Measurements from ENCODE around the gene AFF3.

The AFF3 gene

GRCh38 chr2:99648906-99649789 lies 493.2 kb downstream of the AFF3 start:
- TF ChIP-seq, protein P1, sequence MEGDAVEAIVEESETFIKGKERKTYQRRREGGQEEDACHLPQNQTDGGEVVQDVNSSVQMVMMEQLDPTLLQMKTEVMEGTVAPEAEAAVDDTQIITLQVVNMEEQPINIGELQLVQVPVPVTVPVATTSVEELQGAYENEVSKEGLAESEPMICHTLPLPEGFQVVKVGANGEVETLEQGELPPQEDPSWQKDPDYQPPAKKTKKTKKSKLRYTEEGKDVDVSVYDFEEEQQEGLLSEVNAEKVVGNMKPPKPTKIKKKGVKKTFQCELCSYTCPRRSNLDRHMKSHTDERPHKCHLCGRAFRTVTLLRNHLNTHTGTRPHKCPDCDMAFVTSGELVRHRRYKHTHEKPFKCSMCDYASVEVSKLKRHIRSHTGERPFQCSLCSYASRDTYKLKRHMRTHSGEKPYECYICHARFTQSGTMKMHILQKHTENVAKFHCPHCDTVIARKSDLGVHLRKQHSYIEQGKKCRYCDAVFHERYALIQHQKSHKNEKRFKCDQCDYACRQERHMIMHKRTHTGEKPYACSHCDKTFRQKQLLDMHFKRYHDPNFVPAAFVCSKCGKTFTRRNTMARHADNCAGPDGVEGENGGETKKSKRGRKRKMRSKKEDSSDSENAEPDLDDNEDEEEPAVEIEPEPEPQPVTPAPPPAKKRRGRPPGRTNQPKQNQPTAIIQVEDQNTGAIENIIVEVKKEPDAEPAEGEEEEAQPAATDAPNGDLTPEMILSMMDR (IDR thresholded peaks at IDR 0.05; ENCODE audit: low read depth, low read length) = no peak; the same call in 1 of the 2 replicates
- no peak for DNase-seq (ENCODE audit: extremely low read depth, low read depth)

- DNase-seq (ENCODE audit: extremely low read depth, low read depth) = peak; percentile 62
- TF ChIP-seq, protein P1 (IDR thresholded peaks at IDR 0.05; ENCODE audit: low read depth, low read length) = peak; percentile 3
Measured at GRCh38 chr2:99648178-99648844, 494.1 kb downstream of the AFF3 start.

DNA sequence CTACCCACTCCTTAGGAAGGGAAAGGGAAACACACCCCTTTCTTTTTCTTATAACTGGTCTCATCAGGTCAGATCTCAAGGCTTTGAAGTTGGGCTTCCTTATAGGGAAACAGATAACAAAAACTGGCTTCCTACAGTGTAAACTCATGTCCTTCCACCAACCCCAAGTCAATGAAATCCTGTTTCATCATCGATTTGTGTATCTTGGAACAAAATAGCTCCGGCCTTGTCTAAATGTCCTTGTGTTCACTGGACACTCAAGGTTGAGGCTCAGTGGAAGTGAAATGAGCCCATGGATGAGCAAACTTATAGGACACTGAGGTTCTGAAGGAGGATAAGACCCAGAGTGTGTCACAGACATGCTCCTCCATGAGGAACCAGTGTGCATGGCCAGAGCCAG lies 496.4 kb downstream of the AFF3 start:
- no peak for DNase-seq (ENCODE audit: extremely low read depth, low read depth)
- TF ChIP-seq, protein P1 (IDR thresholded peaks at IDR 0.05; ENCODE audit: low read depth, low read length) = no peak

DNA sequence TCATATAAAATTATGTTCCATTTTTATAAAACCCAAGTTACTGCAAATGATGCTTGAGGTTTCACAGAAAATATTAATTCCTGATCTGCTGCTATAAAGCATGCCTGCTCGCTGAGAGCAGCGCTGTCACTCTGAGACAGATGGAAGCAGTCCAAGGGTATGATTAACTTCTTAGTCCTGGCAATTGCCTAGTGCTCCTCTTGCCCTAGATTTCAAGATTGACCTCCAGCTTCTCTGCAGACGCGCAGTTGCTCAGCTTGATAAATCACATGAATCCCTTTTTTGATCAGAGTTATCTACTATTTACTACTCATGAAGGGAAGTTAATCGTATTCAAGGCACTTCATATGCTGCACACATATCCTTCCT lies 498.0 kb downstream of the AFF3 start:
- TF ChIP-seq, protein P1 (IDR thresholded peaks at IDR 0.05; ENCODE audit: low read depth, low read length) = no peak
- DNase-seq (ENCODE audit: extremely low read depth, low read depth) = peak; percentile 34

DNA sequence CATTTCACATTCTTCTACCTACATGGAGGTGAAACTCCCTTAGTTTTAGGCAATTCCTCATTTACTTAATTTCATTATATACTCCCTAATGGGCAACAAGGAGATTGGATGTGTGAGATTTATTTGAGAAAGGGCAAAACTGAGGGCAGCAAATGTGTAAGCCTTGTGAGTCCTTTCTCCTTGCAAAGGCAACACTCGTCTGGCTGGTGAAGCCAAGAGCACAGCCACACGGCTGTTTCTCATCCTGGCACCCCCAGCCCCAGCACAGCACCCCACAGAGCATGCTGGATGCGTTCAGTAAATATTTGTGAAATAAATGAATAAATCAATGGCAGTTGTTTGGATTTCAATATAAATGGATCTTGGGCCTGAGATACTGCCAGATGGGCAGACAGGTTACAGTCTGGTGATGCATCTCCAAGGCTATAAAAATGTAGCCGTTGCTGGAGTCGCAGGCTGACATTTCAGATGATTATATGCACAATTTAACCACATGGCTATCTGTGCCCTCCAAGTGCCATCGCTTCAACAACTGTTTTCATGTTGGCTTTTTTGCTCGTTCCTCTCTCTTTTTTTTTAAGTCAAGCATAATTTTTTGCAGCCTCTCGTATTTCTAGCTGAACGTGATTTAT lies 498.5 kb downstream of the AFF3 start:
- DNase-seq (ENCODE audit: extremely low read depth, low read depth) = no peak
- TF ChIP-seq, protein P1 (IDR thresholded peaks at IDR 0.05; ENCODE audit: low read depth, low read length) = no peak

DNA sequence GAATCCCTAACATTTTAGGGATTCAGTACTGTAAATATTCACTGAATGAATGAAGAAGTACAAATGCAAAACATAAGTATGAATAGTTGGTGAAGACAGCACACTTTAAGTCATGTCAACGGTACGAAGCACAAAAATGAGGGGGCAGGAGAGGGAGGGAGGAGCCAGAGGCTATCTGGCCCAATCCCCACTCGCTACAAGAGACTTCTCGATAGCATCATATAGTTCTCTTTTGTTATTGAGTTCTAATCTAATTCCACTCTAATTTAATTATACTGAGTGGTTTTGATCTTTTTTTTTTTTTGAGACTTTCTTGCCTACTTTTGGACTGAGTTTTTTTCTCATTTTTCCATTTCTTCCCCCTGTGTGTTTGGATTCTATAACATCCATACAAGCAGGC lies 500.4 kb downstream of the AFF3 start:
- no peak for DNase-seq (ENCODE audit: extremely low read depth, low read depth)
- TF ChIP-seq, protein P1 (IDR thresholded peaks at IDR 0.05; ENCODE audit: low read depth, low read length) = no peak

All from AG09319 (cell line).